ENCODE data around the gene UCP1. TPM values are rescaled to one million over a fixed set of nuclear protein-coding genes. Genes with fewer than 3 reads are reported as not detected.

Gene UCP1
- polyA plus RNA-seq, 1 donor (not counting 4 experiments of a cell fraction or from before 2014, with no cell fraction given), result not detected

- H3K9me1 ChIP-seq (ENCODE audit: control insufficient read depth, extremely low read depth, insufficient read depth, low read length), result no peaks in the 10 kb centered on the region
- FAIRE-seq, result no peak
- no peaks in the 10 kb centered on the region for H3K79me2 ChIP-seq (ENCODE audit: control insufficient read depth, insufficient read depth, low read length)
- no peak overlapping the region for H3K4me2 ChIP-seq (ENCODE audit: control insufficient read depth, extremely low read depth, insufficient read depth, low read depth, low read length)
- no peaks in the 10 kb centered on the region for H4K20me1 ChIP-seq (ENCODE audit: control insufficient read depth, extremely low read depth, insufficient read depth, low read length)
- H3K27me3 ChIP-seq (ENCODE audit: control insufficient read depth, extremely low read depth, insufficient read depth, low read length), result no peaks in the 10 kb centered on the region
- no peak for DNase-seq (ENCODE audit: low read depth, low spot score)
- TF ChIP-seq CTCF (optimal IDR thresholded peaks at IDR 0.05 in 1 of 3, IDR thresholded peaks at IDR 0.05 in 1 of 3, conservative IDR thresholded peaks at IDR 0.05 in 1 of 3; ENCODE audit: extremely low read depth in 1 of 3, insufficient read depth in 2 of 3, low read length in 3 of 3) (no peak), EZH2 (IDR thresholded peaks at IDR 0.05; ENCODE audit: low read length) (no peak)
- H3K9me3 ChIP-seq (ENCODE audit: control insufficient read depth, low read depth, low read length), result no peaks in the 10 kb centered on the region
- dilution Hi-C loops (cut with MboI; ENCODE audit: extremely low pct_ligation_motif_present, low sequenced_read_pairs), result no loop called here
- H3K36me3 ChIP-seq (ENCODE audit: control insufficient read depth in 2 of 2, extremely low read depth in 1 of 2, insufficient read depth in 2 of 2, low read length in 2 of 2), result no peaks in the 10 kb centered on the region
- no peak overlapping the region for H3K27ac ChIP-seq (ENCODE audit: control insufficient read depth, insufficient read depth, low read length)
- no peaks in the 10 kb centered on the region for H3K4me1 ChIP-seq (ENCODE audit: control insufficient read depth, extremely low read depth, insufficient read depth, low read length)
- H3K4me3 ChIP-seq (ENCODE audit: control insufficient read depth in 2 of 3, extremely low read depth in 1 of 3, insufficient read depth in 2 of 3, low read depth in 1 of 3, low read length in 3 of 3), result no peak overlapping the region
- H3K9ac ChIP-seq (ENCODE audit: control insufficient read depth, extremely low read depth, insufficient read depth, low read length), result no peak overlapping the region
- H2AFZ ChIP-seq (ENCODE audit: control insufficient read depth, low read length), result no peak overlapping the region
Observed at GRCh38 chr4:140603286-140603685, 34.5 kb upstream of the UCP1 start.

GRCh38 chr4:140602714-140603113 is 34.0 kb upstream of the UCP1 start:
- H3K36me3 ChIP-seq (ENCODE audit: control insufficient read depth in 2 of 2, extremely low read depth in 1 of 2, insufficient read depth in 2 of 2, low read length in 2 of 2), result no peaks in the 10 kb centered on the region

More at GRCh38 chr4:140602714-140603113, 34.0 kb upstream of the UCP1 start:
- Histone ChIP-seq H3K4me2 (ENCODE audit: control insufficient read depth, extremely low read depth, insufficient read depth, low read depth, low read length) (no peak overlapping the region), H3K4me3 (ENCODE audit: control insufficient read depth in 2 of 3, extremely low read depth in 1 of 3, insufficient read depth in 2 of 3, low read depth in 1 of 3, low read length in 3 of 3) (no peak overlapping the region), H2AFZ (ENCODE audit: control insufficient read depth, low read length) (no peak overlapping the region), H3K79me2 (ENCODE audit: control insufficient read depth, insufficient read depth, low read length) (no peaks in the 10 kb centered on the region), H3K9me3 (ENCODE audit: control insufficient read depth, low read depth, low read length) (no peaks in the 10 kb centered on the region), H4K20me1 (ENCODE audit: control insufficient read depth, extremely low read depth, insufficient read depth, low read length) (no peaks in the 10 kb centered on the region), H3K9ac (ENCODE audit: control insufficient read depth, extremely low read depth, insufficient read depth, low read length) (no peak overlapping the region), H3K27me3 (ENCODE audit: control insufficient read depth, extremely low read depth, insufficient read depth, low read length) (no peaks in the 10 kb centered on the region), H3K4me1 (ENCODE audit: control insufficient read depth, extremely low read depth, insufficient read depth, low read length) (no peaks in the 10 kb centered on the region), H3K9me1 (ENCODE audit: control insufficient read depth, extremely low read depth, insufficient read depth, low read length) (no peaks in the 10 kb centered on the region), H3K27ac (ENCODE audit: control insufficient read depth, insufficient read depth, low read length) (no peak overlapping the region)
- TF ChIP-seq EZH2 (IDR thresholded peaks at IDR 0.05; ENCODE audit: low read length) (no peak), CTCF (optimal IDR thresholded peaks at IDR 0.05 in 1 of 3, IDR thresholded peaks at IDR 0.05 in 1 of 3, conservative IDR thresholded peaks at IDR 0.05 in 1 of 3; ENCODE audit: extremely low read depth in 1 of 3, insufficient read depth in 2 of 3, low read length in 3 of 3) (no peak)
- dilution Hi-C loops (cut with MboI; ENCODE audit: extremely low pct_ligation_motif_present, low sequenced_read_pairs), result no loop called here
- DNase-seq (ENCODE audit: low read depth, low spot score) (no peak), FAIRE-seq (no peak)

All from keratinocyte (primary cell).